H9 (cell line): ENCODE measurements around the gene OPHN1. TPM values are rescaled to one million over a fixed set of nuclear protein-coding genes. Genes with fewer than 3 reads are reported as not detected.

ENCODE experiments used
- DNase-seq: peaks from one replicate; pipeline ENCODE4 v3.0.0-alpha.2; 2017
- H2AFZ ChIP-seq: one replicate; pipeline ENCODE4 v1.6.1; 2013; ENCODE audit warnings: mild to moderate bottlenecking, low read length, control low read depth, moderate library complexity
- H2AK5ac ChIP-seq: 2 replicates; pipeline ENCODE4 v1.6.1; 2013; ENCODE audit warnings: low read length, control low read depth, mixed read lengths; ENCODE audit not compliant: insufficient read length
- H2BK120ac ChIP-seq: one replicate; pipeline ENCODE4 v1.6.1; 2013; ENCODE audit warnings: low read depth, mild to moderate bottlenecking, low read length, control low read depth, inconsistent platforms; ENCODE audit not compliant: poor library complexity, severe bottlenecking
- H2BK12ac ChIP-seq: 2 replicates; pipeline ENCODE4 v1.6.1; 2013; ENCODE audit warnings: low read length, control low read depth, mixed read lengths, low read depth; ENCODE audit not compliant: insufficient read length
- H2BK15ac ChIP-seq: 2 replicates; pipeline ENCODE4 v1.6.1; 2013; ENCODE audit warnings: low read depth, low read length, control low read depth
- H2BK20ac ChIP-seq: one replicate; pipeline ENCODE4 v1.6.1; 2013; ENCODE audit warnings: low read depth, mild to moderate bottlenecking, low read length, control low read depth, inconsistent platforms; ENCODE audit not compliant: poor library complexity, severe bottlenecking
- H2BK5ac ChIP-seq: 2 replicates; pipeline ENCODE4 v1.6.1; 2013; ENCODE audit warnings: low read length, control low read depth, mixed read lengths; ENCODE audit not compliant: insufficient read length
- H3K14ac ChIP-seq: 2 replicates; pipeline ENCODE4 v1.6.1; 2013; ENCODE audit warnings: low read length, control low read depth; ENCODE audit not compliant: insufficient read depth
- H3K18ac ChIP-seq: 2 replicates; pipeline ENCODE4 v1.6.1; 2013; ENCODE audit warnings: low read depth, mild to moderate bottlenecking, mixed read lengths, low read length, control low read depth; ENCODE audit not compliant: insufficient read length
- H3K23ac ChIP-seq: 2 replicates; pipeline ENCODE4 v1.6.1; 2013; ENCODE audit warnings: low read length, control low read depth, mixed read lengths, low read depth; ENCODE audit not compliant: insufficient read length
- H3K23me2 ChIP-seq: 2 replicates; pipeline ENCODE4 v1.6.1; 2013; ENCODE audit warnings: low read depth, mild to moderate bottlenecking, mixed read lengths, low read length, control low read depth; ENCODE audit not compliant: insufficient read length, poor library complexity, severe bottlenecking
- H3K27ac ChIP-seq: 2 replicates; pipeline ENCODE4 v1.5.1; 2013; ENCODE audit warnings: low read length, control low read depth, mixed read lengths, low read depth; ENCODE audit not compliant: insufficient read length
- H3K27me3 ChIP-seq: 2 replicates; pipeline ENCODE4 v1.6.1; 2013; ENCODE audit warnings: low read length, control low read depth, inconsistent platforms; ENCODE audit not compliant: insufficient read depth
- H3K4ac ChIP-seq: 2 replicates; pipeline ENCODE4 v1.6.1; 2013; ENCODE audit warnings: low read depth, mild to moderate bottlenecking, control low read depth, inconsistent platforms, low read length, moderate library complexity
- H3K4me1 ChIP-seq: 2 replicates; pipeline ENCODE4 v1.6.1; 2013; ENCODE audit warnings: low read length, control low read depth, inconsistent platforms; ENCODE audit not compliant: insufficient read depth
- H3K4me2 ChIP-seq: 2 replicates; pipeline ENCODE4 v1.6.1; 2013; ENCODE audit warnings: low read length, control low read depth, mixed read lengths; ENCODE audit not compliant: insufficient read length, insufficient read depth
- H3K56ac ChIP-seq: 2 replicates; pipeline ENCODE4 v1.6.1; 2013; ENCODE audit warnings: low read depth, mild to moderate bottlenecking, mixed read lengths, low read length, control low read depth; ENCODE audit not compliant: insufficient read length
- H3K79me1 ChIP-seq: 2 replicates; pipeline ENCODE4 v1.6.1; 2013; ENCODE audit warnings: low read depth, mild to moderate bottlenecking, moderate library complexity, low read length, control low read depth, inconsistent platforms; ENCODE audit not compliant: insufficient read depth, poor library complexity, severe bottlenecking
- H3K79me2 ChIP-seq: 2 replicates; pipeline ENCODE4 v1.6.1; 2013; ENCODE audit warnings: low read length, control low read depth, inconsistent platforms; ENCODE audit not compliant: insufficient read depth
- H3K9ac ChIP-seq: 2 replicates; pipeline ENCODE4 v1.6.1; 2013; ENCODE audit warnings: low read length, control low read depth, mixed read lengths; ENCODE audit not compliant: insufficient read length; ENCODE audit errors: extremely low read depth
- H3K9me3 ChIP-seq: one replicate; pipeline ENCODE4 v1.6.1; 2013; ENCODE audit warnings: low read depth, low read length, inconsistent platforms; ENCODE audit not compliant: control insufficient read depth
- H3T11ph ChIP-seq: one replicate; pipeline ENCODE4 v1.6.1; 2013; ENCODE audit warnings: mild to moderate bottlenecking, low read length, control low read depth, inconsistent platforms
- H4K20me1 ChIP-seq: one replicate; pipeline ENCODE4 v1.6.1; 2013; ENCODE audit not compliant: control insufficient read depth, insufficient read length, insufficient read depth
- H4K5ac ChIP-seq: 2 replicates; pipeline ENCODE4 v1.6.1; 2013; ENCODE audit warnings: low read depth, mild to moderate bottlenecking, mixed read lengths, low read length, control low read depth; ENCODE audit not compliant: insufficient read length
- H4K8ac ChIP-seq: replicated peaks from 2 replicates; pipeline ENCODE4 v1.6.1; 2013; ENCODE audit warnings: low read length, control low read depth, mixed read lengths, low read depth; ENCODE audit not compliant: insufficient read length
- H4K91ac ChIP-seq: 2 replicates; pipeline ENCODE4 v1.6.1; 2013; ENCODE audit warnings: low read depth, mild to moderate bottlenecking, moderate library complexity, mixed read lengths, low read length, control low read depth; ENCODE audit not compliant: insufficient read length
- H3K27ac Mint-ChIP-seq, 3 experiments: 2 replicates in 2 of 3; 3 replicates in 1 of 3; pipeline ENCODE4 v1.8.0; 2020 to 2021; ENCODE audit warnings: mixed read lengths in 3 of 3, mild to moderate bottlenecking in 1 of 3, moderate library complexity in 1 of 3
- H3K27me3 Mint-ChIP-seq: 2 replicates; pipeline ENCODE4 v1.8.0; 2021; ENCODE audit warnings: low read depth, mild to moderate bottlenecking, moderate library complexity, mixed read lengths
- H3K36me3 Mint-ChIP-seq, 3 experiments: 2 replicates in 2 of 3; 3 replicates in 1 of 3; pipeline ENCODE4 v1.8.0; 2020 to 2021; ENCODE audit warnings: low read depth in 3 of 3, mixed read lengths in 3 of 3; ENCODE audit not compliant: insufficient read depth in 1 of 3
- H3K4me1 Mint-ChIP-seq, 2 experiments: 2 replicates each; pipeline ENCODE4 v1.8.0; 2020; ENCODE audit warnings: mixed read lengths in 2 of 2
- H3K4me3 Mint-ChIP-seq, 2 experiments: 2 replicates in 1 of 2; 3 replicates in 1 of 2; pipeline ENCODE4 v1.8.0; 2020 to 2021; ENCODE audit warnings: mild to moderate bottlenecking in 2 of 2, mixed read lengths in 2 of 2, moderate library complexity in 1 of 2
- H3K9me3 Mint-ChIP-seq, 2 experiments: 2 replicates in 1 of 2; 3 replicates in 1 of 2; pipeline ENCODE4 v1.8.0; 2020; ENCODE audit warnings: mild to moderate bottlenecking in 2 of 2, mixed read lengths in 2 of 2, moderate library complexity in 1 of 2
- WGBS: extraction: QIAGEN DNeasy Blood & Tissue Kit; methylation state at CpG from one replicate; pipeline ENCODE4 v1.1.7; 2013; ENCODE audit warnings: missing lambda C conversion rate, low lambda C conversion rate, mixed read lengths; ENCODE audit not compliant: insufficient read length; ENCODE audit errors: extremely low coverage; 5-methylcytosine and 5-hydroxymethylcytosine counted together
- total RNA-seq: library from RNA; stranded (reverse); gene quantifications from 2 replicates; pipeline ENCODE4 v1.2.1, GENCODE V29; 2021
- TF ChIP-seq, protein P1 (sequence below): fragments of 200-600 bp; sonication (generic); conservative IDR thresholded peaks from 3 replicates; pipeline ENCODE4 v1.8.0; 2021; ENCODE audit warnings: antibody characterized with exemption, mild to moderate bottlenecking

The OPHN1 gene
- total RNA-seq, 1 experiment from 2014 or later: 1.5 TPM

DNA sequence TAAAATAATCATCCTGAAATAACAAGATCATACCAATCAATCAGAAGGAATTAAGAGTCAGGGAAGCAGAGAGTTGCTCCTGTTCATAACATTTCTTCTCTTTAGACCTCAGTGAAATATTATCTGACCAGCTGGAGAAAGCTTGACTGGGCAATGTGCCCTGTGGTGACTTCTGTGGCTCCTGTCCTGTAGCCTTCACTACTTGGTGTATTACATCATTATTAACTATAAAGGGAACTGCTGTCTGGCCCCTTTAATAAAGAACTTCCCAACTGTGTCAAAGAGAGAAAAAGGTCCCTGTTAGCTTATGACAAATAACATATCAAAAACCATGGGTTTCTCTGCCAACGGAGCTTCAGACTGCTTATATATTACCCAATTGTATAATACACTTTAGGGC, 18.0 kb downstream of the OPHN1 start:
- no peak overlapping the region for H3T11ph ChIP-seq
- H3K14ac ChIP-seq: no peak overlapping the region
- Mint-ChIP-seq H3K27me3 (no peaks in the 10 kb centered on the region), H3K36me3 (peaks cover 2 to 6% (median 4%) of the 10 kb centered on the region in 3 experiments; a peak in 4 of 7 replicates), H3K4me1 (0 out of 4 replicates have a peak, but pooled peaks cover 3 to 9% of the 10 kb centered on the region in 2 experiments), H3K9me3 (peaks cover 40 to 43% of the 10 kb centered on the region in 2 experiments), H3K27ac (no peak overlapping the region), H3K4me3 (no peak overlapping the region)
- TF ChIP-seq, protein P1, sequence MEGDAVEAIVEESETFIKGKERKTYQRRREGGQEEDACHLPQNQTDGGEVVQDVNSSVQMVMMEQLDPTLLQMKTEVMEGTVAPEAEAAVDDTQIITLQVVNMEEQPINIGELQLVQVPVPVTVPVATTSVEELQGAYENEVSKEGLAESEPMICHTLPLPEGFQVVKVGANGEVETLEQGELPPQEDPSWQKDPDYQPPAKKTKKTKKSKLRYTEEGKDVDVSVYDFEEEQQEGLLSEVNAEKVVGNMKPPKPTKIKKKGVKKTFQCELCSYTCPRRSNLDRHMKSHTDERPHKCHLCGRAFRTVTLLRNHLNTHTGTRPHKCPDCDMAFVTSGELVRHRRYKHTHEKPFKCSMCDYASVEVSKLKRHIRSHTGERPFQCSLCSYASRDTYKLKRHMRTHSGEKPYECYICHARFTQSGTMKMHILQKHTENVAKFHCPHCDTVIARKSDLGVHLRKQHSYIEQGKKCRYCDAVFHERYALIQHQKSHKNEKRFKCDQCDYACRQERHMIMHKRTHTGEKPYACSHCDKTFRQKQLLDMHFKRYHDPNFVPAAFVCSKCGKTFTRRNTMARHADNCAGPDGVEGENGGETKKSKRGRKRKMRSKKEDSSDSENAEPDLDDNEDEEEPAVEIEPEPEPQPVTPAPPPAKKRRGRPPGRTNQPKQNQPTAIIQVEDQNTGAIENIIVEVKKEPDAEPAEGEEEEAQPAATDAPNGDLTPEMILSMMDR: no peak
- H2BK20ac ChIP-seq: no peak overlapping the region
- H3K79me2 ChIP-seq: no peaks in the 10 kb centered on the region
- H3K79me1 ChIP-seq: no peaks in the 10 kb centered on the region
- no peaks in the 10 kb centered on the region for H3K4me1 ChIP-seq
- H3K27ac ChIP-seq: no peak overlapping the region
- no peaks in the 10 kb centered on the region for H3K23me2 ChIP-seq
- no peak overlapping the region for H2AFZ ChIP-seq
- no peak overlapping the region for H2BK5ac ChIP-seq
- H3K23ac ChIP-seq: no peak overlapping the region
- no peak overlapping the region for H2BK120ac ChIP-seq
- H3K9me3 ChIP-seq: peaks cover 32% of the 10 kb centered on the region
- H3K18ac ChIP-seq: no peak overlapping the region
- H4K20me1 ChIP-seq: no peaks in the 10 kb centered on the region
- H3K27me3 ChIP-seq: no peaks in the 10 kb centered on the region
- H2BK12ac ChIP-seq: no peak overlapping the region
- no peak overlapping the region for H3K9ac ChIP-seq
- no peak overlapping the region for H4K5ac ChIP-seq
- no peak overlapping the region for H4K8ac ChIP-seq
- H3K4me2 ChIP-seq: no peak overlapping the region
- H3K56ac ChIP-seq: no peak overlapping the region
- DNase-seq: no peak
- no peak overlapping the region for H3K4ac ChIP-seq
- WGBS: no CpG with 5 or more reads among the region's 1 CpG
- no peak overlapping the region for H4K91ac ChIP-seq
- no peak overlapping the region for H2AK5ac ChIP-seq
- H2BK15ac ChIP-seq: no peak overlapping the region
